ACC112 (cell line): ENCODE measurements around the gene MBL2.
A peak's percentile ranks its signal among the peaks of the same experiment; 100 is the strongest.

ENCODE experiments used
- H2AFZ ChIP-seq: fragments of 200-600 bp; sonication (generic); one replicate; pipeline ENCODE4 v1.6.0; 2017; ENCODE audit warnings: antibody characterized with exemption, low read length; ENCODE audit not compliant: unreplicated experiment
- H3K27ac ChIP-seq: fragments of 200-600 bp; sonication (generic); 2 replicates; pipeline ENCODE4 v1.5.1; 2014; ENCODE audit warnings: low read depth, mild to moderate bottlenecking, antibody characterized with exemption, low read length, moderate library complexity
- H3K27me3 ChIP-seq: fragments of 200-600 bp; sonication (generic); 2 replicates; pipeline ENCODE4 v1.6.1; 2014; ENCODE audit warnings: mild to moderate bottlenecking, antibody characterized with exemption, low read length, moderate library complexity, mixed read lengths; ENCODE audit not compliant: insufficient read depth
- H3K36me3 ChIP-seq: fragments of 200-600 bp; sonication (generic); 2 replicates; pipeline ENCODE4 v1.6.1; 2016; ENCODE audit warnings: mild to moderate bottlenecking, antibody characterized with exemption, low read length, moderate library complexity, mixed read lengths; ENCODE audit not compliant: insufficient read depth
- H3K4me1 ChIP-seq: fragments of 200-600 bp; sonication (generic); one replicate; pipeline ENCODE4 v1.6.1; 2016; ENCODE audit warnings: low read length, mixed read lengths; ENCODE audit not compliant: insufficient read depth, unreplicated experiment, control insufficient read depth
- H3K4me3 ChIP-seq: fragments of 200-600 bp; sonication (generic); 2 replicates; pipeline ENCODE4 v1.5.1; 2014; ENCODE audit warnings: mild to moderate bottlenecking, low read depth, low read length
- H3K79me2 ChIP-seq: fragments of 200-600 bp; sonication (generic); one replicate; pipeline ENCODE4 v1.6.0; 2016; ENCODE audit warnings: low read length; ENCODE audit not compliant: control insufficient read depth, unreplicated experiment, insufficient read depth

MBL2 gene

GRCh38 chr10:52740913-52741675 lies 31.5 kb downstream of the MBL2 start:
- Histone ChIP-seq H3K79me2 (no peaks in the 10 kb centered on the region), H3K36me3 (no peaks in the 10 kb centered on the region), H3K4me1 (no peaks in the 10 kb centered on the region), H3K27ac (no peak overlapping the region), H2AFZ (no peak overlapping the region), H3K4me3 (no peak overlapping the region), H3K27me3 (peaks cover 3% of the 10 kb centered on the region; the same call in 1 of the 2 replicates)

- Histone ChIP-seq H3K36me3 (no peaks in the 10 kb centered on the region), H3K4me3 (no peak overlapping the region), H3K79me2 (no peaks in the 10 kb centered on the region), H3K27me3 (peaks cover 3% of the 10 kb centered on the region; the same call in 1 of the 2 replicates), H3K4me1 (no peaks in the 10 kb centered on the region), H2AFZ (no peak overlapping the region), H3K27ac (no peak overlapping the region)
Observed at GRCh38 chr10:52740155-52740549, 32.4 kb downstream of the MBL2 start.

- Histone ChIP-seq H3K79me2 (no peaks in the 10 kb centered on the region), H2AFZ (no peak overlapping the region), H3K27ac (no peak overlapping the region), H3K36me3 (no peaks in the 10 kb centered on the region), H3K4me3 (no peak overlapping the region), H3K4me1 (no peaks in the 10 kb centered on the region), H3K27me3 (peaks cover 3% of the 10 kb centered on the region; the same call in 1 of the 2 replicates)
Observed at GRCh38 chr10:52739380-52740154, 33.0 kb downstream of the MBL2 start.

- H3K79me2 ChIP-seq, result no peaks in the 10 kb centered on the region
- no peak overlapping the region for H3K4me3 ChIP-seq
- H3K36me3 ChIP-seq, result no peaks in the 10 kb centered on the region
- H3K4me1 ChIP-seq, result no peaks in the 10 kb centered on the region
- H3K27ac ChIP-seq, result no peak overlapping the region
- no peak overlapping the region for H2AFZ ChIP-seq
- H3K27me3 ChIP-seq, result peaks cover 3% of the 10 kb centered on the region; the same call in 1 of the 2 replicates
Observed at GRCh38 chr10:52738951-52739350, 33.6 kb downstream of the MBL2 start.

DNA sequence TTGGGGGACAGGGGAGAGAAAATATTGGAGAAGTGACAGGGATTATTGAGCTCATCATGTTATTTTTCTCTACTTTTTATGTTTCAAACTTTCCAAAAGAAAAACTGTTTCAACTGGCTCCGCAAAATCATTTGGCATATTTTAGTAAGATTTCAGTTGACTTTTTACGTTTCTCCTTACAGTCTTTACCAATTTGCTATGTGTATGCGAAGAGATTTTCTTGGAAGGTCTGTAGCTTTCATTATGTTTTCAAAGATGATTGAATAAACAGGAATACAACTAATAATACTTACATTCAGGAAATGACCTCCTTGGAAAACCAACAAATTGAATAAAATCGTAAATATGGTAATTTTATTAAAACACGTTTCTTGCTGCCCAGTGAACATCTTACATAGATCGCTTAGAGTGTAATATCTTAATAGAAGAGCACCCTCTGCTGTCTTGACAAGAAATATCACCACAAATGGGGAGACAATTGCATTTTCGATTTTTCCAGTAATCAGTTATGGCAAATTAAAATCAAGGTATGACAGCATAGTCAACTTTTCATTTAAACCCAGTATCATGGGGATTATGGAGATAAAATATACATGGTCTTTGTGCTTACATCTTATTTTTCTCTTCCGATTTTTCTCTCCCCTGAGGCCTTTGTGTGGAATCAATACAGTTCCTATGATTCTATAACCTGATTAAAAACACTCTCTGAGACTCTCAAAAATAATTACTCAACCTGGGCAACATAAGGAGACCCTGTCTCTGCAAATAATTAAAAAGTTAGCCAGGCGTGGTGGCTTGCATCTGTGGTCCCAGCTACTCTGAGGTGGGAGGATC lies 43.1 kb downstream of the MBL2 start:
- Histone ChIP-seq H3K36me3 (no peaks in the 10 kb centered on the region), H3K79me2 (no peaks in the 10 kb centered on the region), H2AFZ (peak overlapping the region; percentile 74), H3K4me3 (peak overlapping the region; percentile 66), H3K4me1 (peaks cover 8% of the 10 kb centered on the region), H3K27me3 (no peaks in the 10 kb centered on the region), H3K27ac (no peak overlapping the region)

GRCh38 chr10:52720018-52720417 lies 52.6 kb downstream of the MBL2 start:
- H3K4me1 ChIP-seq, result no peaks in the 10 kb centered on the region
- no peak overlapping the region for H2AFZ ChIP-seq
- no peaks in the 10 kb centered on the region for H3K79me2 ChIP-seq
- H3K36me3 ChIP-seq, result no peaks in the 10 kb centered on the region
- no peak overlapping the region for H3K4me3 ChIP-seq
- no peaks in the 10 kb centered on the region for H3K27me3 ChIP-seq
- H3K27ac ChIP-seq, result no peak overlapping the region
